ENCODE measurements around the gene KCNK15. TPM values are rescaled to one million over a fixed set of nuclear protein-coding genes. Genes with fewer than 3 reads are reported as not detected.

The KCNK15 gene
- total RNA-seq, 2 donors from 2014 or later = 1.8 to 3.3 TPM

GRCh38 chr20:44736170-44737021 lies 9.3 kb upstream of the KCNK15 start:
- intact Hi-C loops (cut with DNase I) = loop anchor here (10.0 kb wide), 1 partner anchor 52 kb away; no protein-coding TSS in a partner anchor
- no peaks in the 10 kb centered on the region for H3K4me1 ChIP-seq
- ATAC-seq = peak; percentile 92
- H3K27ac ChIP-seq = no peak overlapping the region
- H3K9me3 ChIP-seq = no peaks in the 10 kb centered on the region
- peak; percentile 67 to 87 (median 74) for DNase-seq
- peak in 1 of 7 experiments; percentile 2 for TF ChIP-seq CTCF (IDR thresholded peaks at IDR 0.05)
- no peak for TF ChIP-seq POLR2A (IDR thresholded peaks at IDR 0.05)
- 34 to 39% methylated on average over 6 of the region's 6 CpGs for WGBS, 2 donors
- H3K4me3 ChIP-seq = no peak overlapping the region
- H3K27me3 ChIP-seq = no peaks in the 10 kb centered on the region
- no peaks in the 10 kb centered on the region for H3K36me3 ChIP-seq (replicated peaks in 1 of 2; ENCODE audit: insufficient read depth in 1 of 2, low read depth in 2 of 2)

- no peaks in the 10 kb centered on the region for H3K4me1 ChIP-seq
- DNase-seq (no peak), ATAC-seq (no peak)
- TF ChIP-seq CTCF (IDR thresholded peaks at IDR 0.05) = no peak
- TF ChIP-seq POLR2A (IDR thresholded peaks at IDR 0.05) = no peak
- intact Hi-C loops (cut with DNase I) = loop anchor here (10.0 kb wide), 1 partner anchor 52 kb away; no protein-coding TSS in a partner anchor
- H3K27ac ChIP-seq = no peak overlapping the region
- H3K4me3 ChIP-seq = no peak overlapping the region
- no peaks in the 10 kb centered on the region for H3K36me3 ChIP-seq (replicated peaks in 1 of 2; ENCODE audit: insufficient read depth in 1 of 2, low read depth in 2 of 2)
- no peaks in the 10 kb centered on the region for H3K27me3 ChIP-seq
- 92 to 100% methylated on average over 4 of the region's 4 CpGs for WGBS, 2 donors
- H3K9me3 ChIP-seq = no peaks in the 10 kb centered on the region
These were observed 8.5 kb upstream of the KCNK15 start for GRCh38 chr20:44737116-44737515.

- H3K36me3 ChIP-seq (replicated peaks in 1 of 2; ENCODE audit: insufficient read depth in 1 of 2, low read depth in 2 of 2) = no peaks in the 10 kb centered on the region
- intact Hi-C loops (cut with DNase I) = loop anchor here (10.0 kb wide), 1 partner anchor 54 kb away; no protein-coding TSS in a partner anchor
- peak overlapping the region in 1 of 4 donors; percentile 3 for H3K27ac ChIP-seq
- no peaks in the 10 kb centered on the region for H3K27me3 ChIP-seq
- peak; percentile 45 for ATAC-seq
- 59 to 71% methylated on average over 6 to 7 of the region's 7 CpGs for WGBS, 2 donors
- TF ChIP-seq POLR2A (IDR thresholded peaks at IDR 0.05) (no peak), CTCF (IDR thresholded peaks at IDR 0.05) (no peak)
- peak; percentile 63 to 84 (median 74) for DNase-seq
- no peaks in the 10 kb centered on the region for H3K4me1 ChIP-seq
- no peaks in the 10 kb centered on the region for H3K9me3 ChIP-seq
- no peak overlapping the region for H3K4me3 ChIP-seq
These were observed 6.7 kb upstream of the KCNK15 start for GRCh38 chr20:44738813-44739477.

GRCh38 chr20:44739942-44740341 lies 5.7 kb upstream of the KCNK15 start:
- no peak for TF ChIP-seq CTCF (IDR thresholded peaks at IDR 0.05)
- TF ChIP-seq POLR2A (IDR thresholded peaks at IDR 0.05) = no peak
- intact Hi-C loops (cut with DNase I) = loop anchor here (10.0 kb wide), 1 partner anchor 55 kb away; no protein-coding TSS in a partner anchor
- no peak overlapping the region for H3K4me3 ChIP-seq
- no peaks in the 10 kb centered on the region for H3K9me3 ChIP-seq
- ATAC-seq (no peak), DNase-seq (no peak)
- no peak overlapping the region for H3K27ac ChIP-seq
- no peaks in the 10 kb centered on the region for H3K27me3 ChIP-seq
- no peaks in the 10 kb centered on the region for H3K36me3 ChIP-seq (replicated peaks in 1 of 2; ENCODE audit: insufficient read depth in 1 of 2, low read depth in 2 of 2)
- H3K4me1 ChIP-seq = no peaks in the 10 kb centered on the region
- 62 to 63% methylated on average over 2 of the region's 2 CpGs for WGBS, 2 donors
